ENCODE results near the gene MKKS.

The MKKS gene

GRCh38 chr20:10433623-10434466 is at the start of gene MKKS:
MKKS (minus strand) TSS chr20:10434222; CDS start chr20:10413514, 20,708 bp downstream.
- no peak for FAIRE-seq

DNA sequence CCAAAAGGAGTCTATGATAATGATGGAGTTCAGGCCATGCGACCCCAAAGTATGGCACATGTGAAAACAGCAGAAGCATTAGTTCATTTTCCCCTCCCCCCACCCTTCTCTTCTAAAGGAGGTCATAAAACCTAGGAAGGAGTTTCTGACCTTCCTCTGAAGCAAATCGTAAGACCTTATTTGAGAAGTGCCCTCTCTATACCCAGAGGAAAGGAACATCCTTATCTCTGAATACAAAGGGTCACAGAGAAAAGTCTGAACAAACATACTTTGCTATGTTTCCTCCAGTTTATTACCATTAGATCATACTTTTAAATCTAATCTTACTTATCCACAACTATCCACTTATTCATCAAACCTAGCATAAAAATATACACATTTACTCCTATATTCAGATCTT is 49.7 kb upstream of the MKKS start:
- FAIRE-seq = peak; percentile 9

GRCh38 chr20:10481676-10482075 is 47.7 kb upstream of the MKKS start:
- no peak for FAIRE-seq

DNA sequence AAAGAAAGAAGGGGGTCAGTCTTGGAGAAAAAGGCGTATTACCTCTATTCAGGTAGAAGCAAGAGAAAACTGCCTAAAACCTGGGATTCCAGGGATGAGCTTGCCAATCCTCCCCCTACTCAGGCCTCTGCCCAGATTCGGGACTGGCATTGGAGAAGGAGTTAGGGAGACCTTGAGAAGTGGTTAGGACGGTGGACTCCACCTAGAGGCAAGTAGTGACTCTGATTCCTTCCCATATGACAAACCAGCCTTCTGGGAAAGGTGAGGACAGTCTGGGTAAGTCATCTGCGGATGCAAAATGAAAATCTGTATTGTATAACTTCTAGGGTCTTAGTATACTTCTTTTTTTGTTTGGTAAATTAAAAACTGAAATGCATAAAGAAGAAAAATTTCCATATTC is 44.9 kb upstream of the MKKS start:
- FAIRE-seq = no peak

- no peak for FAIRE-seq
Measured at GRCh38 chr20:10478205-10478604, 44.2 kb upstream of the MKKS start.

GRCh38 chr20:10476319-10476724 is 42.3 kb upstream of the MKKS start:
- FAIRE-seq = no peak

- FAIRE-seq = no peak
Measured at GRCh38 chr20:10475225-10475624, 41.2 kb upstream of the MKKS start.

GRCh38 chr20:10474606-10475184 is 40.7 kb upstream of the MKKS start:
- no peak for FAIRE-seq

- no peak for FAIRE-seq
Measured at GRCh38 chr20:10472871-10473270, 38.8 kb upstream of the MKKS start.

GRCh38 chr20:10470276-10470675 is 36.3 kb upstream of the MKKS start:
- FAIRE-seq = no peak

DNA sequence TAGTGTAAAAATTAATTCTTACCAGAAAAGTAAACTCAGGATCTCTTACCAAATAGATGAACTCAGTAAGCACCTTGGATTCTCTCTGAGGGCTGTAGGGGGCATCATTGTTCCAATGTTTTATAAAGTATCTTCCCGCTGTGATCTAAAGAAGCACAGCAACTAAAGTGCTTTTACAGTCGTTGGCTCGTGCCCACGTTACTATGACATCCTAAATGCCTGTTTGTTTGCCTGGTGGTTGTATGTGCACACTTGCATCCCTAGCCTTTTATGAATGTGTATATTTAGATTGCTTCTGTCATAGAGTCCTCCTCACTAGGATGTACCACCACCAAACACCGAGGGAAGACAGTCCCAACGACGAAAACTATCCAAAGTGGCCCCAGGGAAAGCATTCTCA is 35.6 kb upstream of the MKKS start:
- peak; percentile 84 for FAIRE-seq

DNA sequence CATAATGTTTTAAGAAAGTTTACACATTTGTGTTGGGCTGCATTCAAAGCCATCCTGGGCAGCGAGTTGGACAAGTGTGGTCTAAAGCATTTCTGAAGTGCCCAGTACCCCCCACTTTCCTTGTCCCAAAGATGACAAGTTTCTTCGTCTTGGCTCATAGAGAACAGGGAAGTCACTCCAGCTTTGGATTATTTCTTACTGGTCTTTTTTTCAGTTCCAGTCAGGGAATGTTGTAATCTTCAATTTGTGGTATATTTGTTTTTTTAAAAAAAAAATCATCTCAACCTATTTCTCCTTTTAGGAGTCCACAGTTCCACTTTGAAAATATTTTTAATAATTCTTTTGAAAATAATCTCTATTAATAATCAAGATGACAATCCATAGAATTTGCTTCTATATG is 35.0 kb upstream of the MKKS start:
- no peak for FAIRE-seq

DNA sequence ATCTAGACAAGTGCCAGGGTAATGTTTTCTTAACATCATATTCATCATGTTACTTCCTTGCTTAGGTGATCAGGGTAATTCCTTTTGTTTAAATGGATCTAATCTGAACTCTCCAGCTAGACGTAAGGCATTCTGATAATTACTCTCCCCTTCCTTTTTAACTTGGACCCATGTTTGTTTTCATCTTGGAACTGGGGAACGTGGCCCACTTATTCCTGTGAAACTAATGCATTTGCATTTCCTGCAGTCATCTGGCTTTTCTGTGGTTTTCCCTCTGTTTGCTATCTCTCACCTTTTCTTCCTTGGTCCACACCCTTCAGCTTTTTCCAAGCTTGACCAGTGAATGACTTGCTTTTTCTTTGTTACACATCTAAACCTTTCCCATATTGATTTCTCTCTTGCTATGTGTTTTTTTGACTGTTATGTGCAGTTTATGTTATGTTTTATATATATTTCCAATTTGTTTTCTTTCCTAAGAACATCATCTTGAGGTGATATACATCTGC is 34.4 kb upstream of the MKKS start:
- no peak for FAIRE-seq

DNA sequence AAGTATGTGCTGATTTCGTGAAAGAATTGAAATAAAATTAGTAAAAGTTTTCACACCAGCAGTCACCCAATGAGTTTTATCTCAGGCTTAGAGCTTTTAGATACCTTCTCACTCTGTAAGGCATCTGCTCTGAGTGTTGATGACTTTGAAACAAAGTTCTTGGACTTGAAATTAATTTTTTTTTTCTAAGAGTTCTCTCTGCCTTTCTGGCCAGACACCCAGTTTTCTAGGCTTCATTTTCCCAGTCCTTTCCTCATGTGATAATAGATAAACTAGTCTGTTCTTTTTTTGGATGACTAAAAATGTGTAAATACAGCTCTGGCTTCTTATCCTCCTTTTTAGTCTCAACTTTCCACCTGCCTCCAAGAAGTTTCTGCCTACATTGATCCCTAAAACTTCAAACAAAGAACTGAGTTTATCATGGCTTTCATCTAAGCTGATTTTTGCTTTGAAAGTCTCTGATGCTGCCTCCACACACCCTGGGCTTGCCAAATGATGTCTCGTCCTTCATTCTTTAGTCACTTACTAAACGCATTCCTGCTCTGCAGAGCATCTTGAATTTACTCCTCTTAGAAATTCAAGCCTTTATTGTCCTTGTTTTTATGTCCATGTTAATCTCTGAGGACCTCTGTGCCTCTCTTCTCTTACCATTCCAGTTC is 33.8 kb upstream of the MKKS start:
- no peak for FAIRE-seq

- no peak for FAIRE-seq
Measured at GRCh38 chr20:10466855-10467254, 32.8 kb upstream of the MKKS start.

DNA sequence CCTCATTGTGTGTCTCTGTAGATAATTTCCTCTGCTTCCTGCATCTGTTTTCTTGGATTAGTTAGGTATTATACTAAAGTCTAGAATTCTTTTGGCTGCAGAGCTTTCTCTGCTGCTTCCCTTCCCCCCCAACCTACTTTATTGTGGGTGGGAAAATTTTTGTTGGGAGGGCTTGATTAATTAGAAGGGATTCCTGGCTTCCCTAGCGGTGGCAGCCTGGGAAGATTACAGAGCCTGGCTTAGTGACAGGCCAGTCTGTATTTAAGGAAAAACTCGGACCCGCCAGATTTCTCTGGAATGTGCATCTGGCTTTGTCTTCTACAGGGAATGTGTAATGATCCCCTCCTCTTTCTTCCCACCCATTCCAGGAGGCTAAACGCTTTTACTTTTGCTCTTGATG is 32.3 kb upstream of the MKKS start:
- FAIRE-seq = no peak

- no peak for FAIRE-seq
Measured at GRCh38 chr20:10465135-10465534, 31.1 kb upstream of the MKKS start.

DNA sequence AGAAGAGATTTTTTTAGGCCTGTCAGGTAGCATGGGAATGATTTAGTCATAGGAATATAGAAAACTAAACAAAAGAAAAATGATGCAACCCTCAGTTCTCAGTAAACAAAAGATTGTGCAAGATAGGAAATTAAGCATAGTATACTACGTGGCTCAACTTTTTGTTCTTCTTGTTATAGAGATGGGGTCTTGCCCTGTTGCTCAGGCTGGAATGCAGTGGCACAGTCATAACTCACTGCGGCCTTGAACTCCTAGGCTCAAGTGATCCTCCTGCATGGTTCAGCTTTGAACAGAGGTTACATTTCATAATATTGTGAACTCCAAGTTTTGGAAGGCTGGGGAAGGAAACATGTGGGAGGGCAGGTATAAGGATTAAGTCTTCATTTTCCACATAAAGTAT is 29.6 kb upstream of the MKKS start:
- FAIRE-seq = no peak

DNA sequence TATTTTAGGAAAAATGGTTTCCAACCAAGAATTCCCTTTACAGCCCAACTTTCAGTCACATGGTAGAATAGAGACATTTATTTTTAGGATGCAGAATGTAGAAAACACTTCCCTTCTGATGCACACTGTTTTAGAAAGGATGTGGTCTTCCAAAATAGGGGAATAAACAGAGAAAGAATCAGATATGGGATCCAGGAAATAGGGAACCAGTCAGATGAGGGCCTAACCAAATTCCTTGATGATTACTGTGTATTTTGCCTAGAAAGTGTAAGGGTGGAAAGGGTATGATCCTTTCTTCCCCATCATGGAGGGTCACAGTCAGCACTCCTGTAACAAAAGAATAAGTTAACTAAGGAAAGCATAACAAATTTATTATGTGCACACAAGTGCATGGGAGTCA is 28.5 kb upstream of the MKKS start:
- no peak for FAIRE-seq

- FAIRE-seq = no peak
Measured at GRCh38 chr20:10461495-10461894, 27.5 kb upstream of the MKKS start.

- no peak for FAIRE-seq
Measured at GRCh38 chr20:10454151-10454750, 20.2 kb upstream of the MKKS start.

DNA sequence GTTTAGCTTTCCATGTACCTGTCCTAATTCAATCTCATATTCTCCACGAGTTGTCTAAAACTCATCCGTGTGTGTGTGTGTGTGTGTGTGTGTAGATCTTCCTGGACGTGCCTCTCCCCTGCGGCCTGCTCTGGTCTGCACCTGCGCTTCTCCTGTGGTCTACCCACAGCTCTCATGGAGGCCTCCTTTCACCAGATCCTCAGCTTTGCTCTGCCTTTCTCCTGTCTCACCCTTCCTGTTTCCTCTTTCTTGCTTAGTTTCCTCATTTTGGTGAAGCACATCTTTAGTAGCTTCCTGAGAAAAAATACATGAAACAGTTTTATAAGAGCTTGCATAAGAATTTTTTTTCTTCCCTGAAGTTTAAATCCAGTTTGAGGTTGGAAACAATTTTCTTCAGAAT is 19.2 kb upstream of the MKKS start:
- no peak for FAIRE-seq

DNA sequence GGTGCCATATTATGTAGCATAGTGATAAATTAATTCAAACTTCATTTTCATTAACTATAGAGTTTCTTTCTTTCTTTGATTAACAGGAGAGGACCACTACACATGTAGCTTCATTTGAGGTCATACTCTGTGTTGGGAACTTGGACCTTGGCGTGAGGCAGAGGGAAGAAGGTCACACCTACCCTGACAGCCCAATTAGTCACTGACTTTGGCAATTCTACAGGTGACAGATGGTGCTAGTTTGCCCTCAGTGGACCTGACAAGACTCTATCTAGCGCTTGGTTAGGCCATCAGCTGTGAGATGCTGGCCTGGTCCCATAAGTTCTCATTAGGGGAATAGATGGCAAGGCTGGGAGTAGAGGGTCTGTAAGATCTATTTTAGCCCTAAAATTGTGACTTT is 15.2 kb upstream of the MKKS start:
- no peak for FAIRE-seq

Measured in islet of Langerhans (tissue), 1 donor.